HCT116 (cell line): Measurements from ENCODE around the gene ARHGAP12.

Experiments used
- CTCF ChIP-seq, 3 experiments: fragments of 200-600 bp in 1 of 3; sonication (generic) in 1 of 3; IDR thresholded peaks in 2 of 3; conservative IDR thresholded peaks in 1 of 3; 2 replicates each; pipeline ENCODE4 v1.5.1; 2012 to 2017; ENCODE audit warnings: low read depth in 2 of 3, low read length in 2 of 3, antibody characterized with exemption in 1 of 3, borderline replicate concordance in 1 of 3, control low read depth in 1 of 3, mild to moderate bottlenecking in 1 of 3, mixed read lengths in 1 of 3, mixed run types in 1 of 3, moderate library complexity in 1 of 3; ENCODE audit not compliant: insufficient read depth in 1 of 3
- POLR2A ChIP-seq: IDR thresholded peaks from 2 replicates; pipeline ENCODE4 v1.7.0; 2011; ENCODE audit warnings: borderline replicate concordance; ENCODE audit not compliant: insufficient read depth, insufficient read length; ENCODE audit errors: extremely low read depth

DNA sequence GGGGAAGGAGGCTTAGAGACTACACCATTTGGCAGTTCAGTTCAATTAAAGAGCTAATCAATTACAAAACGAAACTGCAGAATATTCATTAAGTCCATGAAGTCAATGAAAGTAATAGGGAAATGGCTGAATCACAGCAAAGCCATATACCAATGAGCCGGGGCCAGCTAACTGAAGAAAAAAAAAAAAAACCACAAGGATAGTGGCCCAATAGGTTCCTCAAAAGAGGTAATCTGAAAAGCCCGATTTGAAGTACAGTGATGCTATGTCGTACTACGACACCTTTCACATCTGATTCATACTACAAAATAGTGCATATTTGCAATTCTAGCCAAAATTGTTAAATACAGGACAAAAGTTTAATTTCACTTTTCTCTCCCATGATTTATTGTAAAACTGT is 2.5 kb downstream of the ARHGAP12 start:
- TF ChIP-seq POLR2A: no peak
- no peak for TF ChIP-seq CTCF (IDR thresholded peaks at IDR 0.05 in 2 of 3, conservative IDR thresholded peaks at IDR 0.05 in 1 of 3; ENCODE audit: borderline replicate concordance in 1 of 3, insufficient read depth in 1 of 3, low read depth in 2 of 3, low read length in 2 of 3)
